Measurements from ENCODE around the gene PRRC2A. TPM values are rescaled to one million over a fixed set of nuclear protein-coding genes. Genes with fewer than 3 reads are reported as not detected.

PRRC2A gene
- total RNA-seq, 3 donors from 2014 or later: 42.7 to 57.2 (median 57.0) TPM

GRCh38 chr6:31578184-31579118 is 42.1 kb upstream of the PRRC2A start:
- no peaks in the 10 kb centered on the region for H3K36me3 ChIP-seq
- H3K27ac ChIP-seq: no peak overlapping the region
- H3K9me3 ChIP-seq: no peaks in the 10 kb centered on the region
- no peak overlapping the region for H3K4me3 ChIP-seq
- DNase-seq (ENCODE audit: low spot score in 2 of 2): no peak
- no peaks in the 10 kb centered on the region for H3K4me1 ChIP-seq
- intact Hi-C loops (cut with DNase I; ENCODE audit: low total_unique reads): no loop called here
- TF ChIP-seq POLR2A (IDR thresholded peaks at IDR 0.05) (no peak), POLR2AphosphoS5 (IDR thresholded peaks at IDR 0.05) (no peak)
- TF ChIP-seq, protein P1, sequence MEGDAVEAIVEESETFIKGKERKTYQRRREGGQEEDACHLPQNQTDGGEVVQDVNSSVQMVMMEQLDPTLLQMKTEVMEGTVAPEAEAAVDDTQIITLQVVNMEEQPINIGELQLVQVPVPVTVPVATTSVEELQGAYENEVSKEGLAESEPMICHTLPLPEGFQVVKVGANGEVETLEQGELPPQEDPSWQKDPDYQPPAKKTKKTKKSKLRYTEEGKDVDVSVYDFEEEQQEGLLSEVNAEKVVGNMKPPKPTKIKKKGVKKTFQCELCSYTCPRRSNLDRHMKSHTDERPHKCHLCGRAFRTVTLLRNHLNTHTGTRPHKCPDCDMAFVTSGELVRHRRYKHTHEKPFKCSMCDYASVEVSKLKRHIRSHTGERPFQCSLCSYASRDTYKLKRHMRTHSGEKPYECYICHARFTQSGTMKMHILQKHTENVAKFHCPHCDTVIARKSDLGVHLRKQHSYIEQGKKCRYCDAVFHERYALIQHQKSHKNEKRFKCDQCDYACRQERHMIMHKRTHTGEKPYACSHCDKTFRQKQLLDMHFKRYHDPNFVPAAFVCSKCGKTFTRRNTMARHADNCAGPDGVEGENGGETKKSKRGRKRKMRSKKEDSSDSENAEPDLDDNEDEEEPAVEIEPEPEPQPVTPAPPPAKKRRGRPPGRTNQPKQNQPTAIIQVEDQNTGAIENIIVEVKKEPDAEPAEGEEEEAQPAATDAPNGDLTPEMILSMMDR (IDR thresholded peaks at IDR 0.05): no peak
- H3K27me3 ChIP-seq: no peaks in the 10 kb centered on the region

DNA sequence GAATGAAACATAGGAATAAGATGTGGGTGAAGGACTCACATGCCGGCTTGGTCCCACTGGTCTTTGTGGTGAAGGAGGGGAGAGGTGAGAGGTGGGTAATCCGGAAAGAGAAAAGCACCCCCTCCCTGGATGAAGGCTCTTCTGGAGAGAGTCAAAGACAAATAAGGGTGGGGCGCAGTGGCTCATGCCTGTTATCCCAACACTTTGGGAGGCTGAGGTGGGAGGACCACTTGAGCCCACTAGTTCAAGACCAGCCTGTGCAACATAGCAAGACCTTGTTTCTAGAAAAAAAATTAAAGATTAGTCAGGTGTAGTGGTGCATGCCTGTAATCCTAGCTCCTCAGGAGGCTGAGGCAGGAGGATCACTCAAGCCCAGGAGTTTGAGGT is 41.4 kb upstream of the PRRC2A start:
- Histone ChIP-seq H3K36me3 (no peaks in the 10 kb centered on the region), H3K27me3 (no peaks in the 10 kb centered on the region), H3K4me1 (no peaks in the 10 kb centered on the region), H3K27ac (no peak overlapping the region), H3K4me3 (no peak overlapping the region), H3K9me3 (no peaks in the 10 kb centered on the region)
- DNase-seq (ENCODE audit: low spot score in 2 of 2): no peak
- intact Hi-C loops (cut with DNase I; ENCODE audit: low total_unique reads): no loop called here
- TF ChIP-seq POLR2A (IDR thresholded peaks at IDR 0.05) (no peak), POLR2AphosphoS5 (IDR thresholded peaks at IDR 0.05) (no peak)
- TF ChIP-seq, protein P1 (IDR thresholded peaks at IDR 0.05): no peak

- Histone ChIP-seq H3K4me3 (peak overlapping the region in 1 of 3 donors; percentile 76), H3K36me3 (no peaks in the 10 kb centered on the region), H3K27me3 (no peaks in the 10 kb centered on the region), H3K27ac (no peak overlapping the region), H3K4me1 (no peaks in the 10 kb centered on the region), H3K9me3 (no peaks in the 10 kb centered on the region)
- intact Hi-C loops (cut with DNase I; ENCODE audit: low total_unique reads): no loop called here
- DNase-seq (ENCODE audit: low spot score in 2 of 2): no peak
- TF ChIP-seq, protein P1 (IDR thresholded peaks at IDR 0.05): no peak
- TF ChIP-seq POLR2A (IDR thresholded peaks at IDR 0.05): no peak
- no peak for TF ChIP-seq POLR2AphosphoS5 (IDR thresholded peaks at IDR 0.05)
Observed at GRCh38 chr6:31579546-31580437, 40.7 kb upstream of the PRRC2A start.

GRCh38 chr6:31580438-31580740 is 40.1 kb upstream of the PRRC2A start:
- Histone ChIP-seq H3K4me1 (no peaks in the 10 kb centered on the region), H3K27me3 (no peaks in the 10 kb centered on the region), H3K36me3 (no peaks in the 10 kb centered on the region), H3K27ac (peak overlapping the region; percentile 73 to 80), H3K9me3 (no peaks in the 10 kb centered on the region), H3K4me3 (peak overlapping the region; percentile 64 to 76 (median 76))
- TF ChIP-seq, protein P1 (IDR thresholded peaks at IDR 0.05): no peak
- TF ChIP-seq POLR2A (IDR thresholded peaks at IDR 0.05): no peak
- TF ChIP-seq POLR2AphosphoS5 (IDR thresholded peaks at IDR 0.05): no peak
- intact Hi-C loops (cut with DNase I; ENCODE audit: low total_unique reads): no loop called here
- no peak for DNase-seq (ENCODE audit: low spot score in 2 of 2)
